ENCODE results near the gene PHETA2.
"Not testable (repeated sequence)": the region's sequence is repeated elsewhere in the genome, so short reads cannot be mapped to it uniquely, and the experiment has no call there.

Gene PHETA2

GRCh38 chr22:42111798-42112197 lies 37.8 kb downstream of the PHETA2 start:
- no peak for DNase-seq

- not testable (repeated sequence) for DNase-seq
These were observed 38.7 kb downstream of the PHETA2 start for GRCh38 chr22:42112793-42113192.

- DNase-seq = no peak
These were observed 40.7 kb downstream of the PHETA2 start for GRCh38 chr22:42114721-42115120.

- DNase-seq = not testable (repeated sequence)
These were observed 41.4 kb downstream of the PHETA2 start for GRCh38 chr22:42115420-42115830.

GRCh38 chr22:42116848-42117424 lies 42.9 kb downstream of the PHETA2 start:
- no peak for DNase-seq

GRCh38 chr22:42120231-42121021 lies 46.4 kb downstream of the PHETA2 start:
- DNase-seq = not testable (repeated sequence)

- DNase-seq = not testable (repeated sequence)
These were observed 49.5 kb downstream of the PHETA2 start for GRCh38 chr22:42123529-42123928.

GRCh38 chr22:42127606-42128005 lies 53.6 kb downstream of the PHETA2 start:
- no peak for DNase-seq

- not testable (repeated sequence) for DNase-seq
These were observed 54.0 kb downstream of the PHETA2 start for GRCh38 chr22:42128007-42128406.

All from NCI-H2029 (cell line).